GM12801 (cell line): ENCODE results near the gene RXYLT1.

Source experiments
- CTCF ChIP-seq: IDR thresholded peaks from one replicate; pipeline ENCODE4 v1.5.1; 2011; ENCODE audit warnings: control low read depth; ENCODE audit not compliant: insufficient read length; ENCODE audit errors: extremely low read depth

The RXYLT1 gene

DNA sequence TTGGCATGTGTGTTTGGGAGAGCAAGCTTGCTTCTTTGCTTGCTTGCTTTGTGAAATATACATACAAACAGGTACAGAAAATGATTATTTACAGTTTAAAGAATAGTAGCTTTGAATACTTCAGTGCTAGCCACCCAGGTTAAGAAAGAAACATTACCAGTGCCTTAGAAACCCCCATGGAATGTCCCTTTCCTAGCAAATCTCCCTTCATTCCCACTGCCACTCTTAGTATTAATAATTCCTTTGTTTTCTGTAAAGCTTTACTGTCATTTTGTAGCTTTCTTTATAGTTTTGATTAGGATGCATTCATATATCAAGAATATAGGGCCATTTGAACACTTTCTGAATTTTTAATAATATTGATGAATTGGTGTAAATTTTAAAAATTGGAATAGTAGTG lies 74.3 kb downstream of the RXYLT1 start:
- no peak for TF ChIP-seq CTCF

GRCh38 chr12:63855299-63855698 lies 75.6 kb downstream of the RXYLT1 start:
- TF ChIP-seq CTCF = no peak

- no peak for TF ChIP-seq CTCF
These were observed 78.3 kb downstream of the RXYLT1 start for GRCh38 chr12:63857771-63858670.
